Fibroblast of lung (primary cell): ENCODE results near the gene ARL6. TPM values are rescaled to one million over a fixed set of nuclear protein-coding genes. Genes with fewer than 3 reads are reported as not detected.

Source experiments
- DNase-seq, 2 donors: peaks; one replicate each; pipeline versions ENCODE4 v3.0.0 to v3.0.0-alpha.2; 2010; ENCODE audit warnings: low read depth in 2 of 2
- H2AFZ ChIP-seq: 2 replicates; pipeline ENCODE4 v1.5.1; 2012; ENCODE audit warnings: low read length, control low read depth, inconsistent platforms
- H3K27ac ChIP-seq: 2 replicates; pipeline ENCODE4 v1.5.1; 2011; ENCODE audit warnings: low read length, control low read depth; ENCODE audit not compliant: insufficient read depth
- H3K27me3 ChIP-seq: 2 replicates; pipeline ENCODE4 v1.5.1; 2011; ENCODE audit warnings: mild to moderate bottlenecking, low read length; ENCODE audit not compliant: control insufficient read depth, insufficient read depth
- H3K36me3 ChIP-seq: 2 replicates; pipeline ENCODE4 v1.5.1; 2011; ENCODE audit warnings: low read length; ENCODE audit not compliant: control insufficient read depth, insufficient read depth
- H3K4me1 ChIP-seq: 2 replicates; pipeline ENCODE4 v1.5.1; 2011; ENCODE audit warnings: low read length; ENCODE audit not compliant: control insufficient read depth, insufficient read depth; ENCODE audit errors: extremely low read depth
- H3K4me2 ChIP-seq: 2 replicates; pipeline ENCODE4 v1.5.1; 2011; ENCODE audit warnings: low read length, control low read depth; ENCODE audit not compliant: insufficient read depth; ENCODE audit errors: extremely low read depth
- H3K4me3 ChIP-seq, 4 experiments: fragments of 200-600 bp in 1 of 4; sonication (generic) in 1 of 4; replicated peaks in 1 of 4; 2 replicates each; pipeline ENCODE4 v1.5.1; 2011 to 2016; ENCODE audit warnings: low read length in 4 of 4, low read depth in 3 of 4, mild to moderate bottlenecking in 3 of 4, control low read depth in 2 of 4, inconsistent platforms in 1 of 4, mixed read lengths in 1 of 4; ENCODE audit not compliant: insufficient read depth in 1 of 4; ENCODE audit errors: control extremely low read depth in 1 of 4
- H3K79me2 ChIP-seq: 2 replicates; pipeline ENCODE4 v1.5.1; 2012; ENCODE audit warnings: mild to moderate bottlenecking, low read length, inconsistent platforms; ENCODE audit not compliant: control insufficient read depth, insufficient read depth
- H3K9ac ChIP-seq: 2 replicates; pipeline ENCODE4 v1.5.1; 2011; ENCODE audit warnings: mild to moderate bottlenecking, low read length, control low read depth; ENCODE audit not compliant: insufficient read depth
- H3K9me3 ChIP-seq: 2 replicates; pipeline ENCODE4 v1.5.1; 2012; ENCODE audit warnings: low read depth, low read length; ENCODE audit not compliant: control insufficient read depth, insufficient read depth
- H4K20me1 ChIP-seq: 2 replicates; pipeline ENCODE4 v1.5.1; 2011; ENCODE audit warnings: low read length; ENCODE audit not compliant: control insufficient read depth, insufficient read depth; ENCODE audit errors: extremely low read depth
- EZH2 ChIP-seq: IDR thresholded peaks from 2 replicates; pipeline ENCODE4 v1.5.1; 2012; ENCODE audit warnings: low read length, control low read depth, mild to moderate bottlenecking; ENCODE audit errors: missing control alignments
- polyA plus RNA-seq, 2 donors: library from polyadenylated mRNA; depleted of rRNA in 1 of 2; stranded (reverse) in 1 of 2; unstranded in 1 of 2; fragments of >200 nt; gene quantifications; 2 replicates each; pipeline ENCODE4 v1.2.1, GENCODE V29; 2011 to 2012; ENCODE audit warnings: missing spikeins in 1 of 2
- total RNA-seq: library from RNA; depleted of rRNA; stranded (reverse); fragments of >200 nt; gene quantifications from 2 replicates; pipeline ENCODE4 v1.2.1, GENCODE V29; 2014
- TF ChIP-seq, protein P1 (sequence below), 2 donors: IDR thresholded peaks in 1 of 2; conservative IDR thresholded peaks in 1 of 2; 1 replicate in 1 of 2; 2 replicates in 1 of 2; pipeline ENCODE4 v1.5.1; 2011 to 2012; ENCODE audit warnings: low read length in 2 of 2, control low read depth in 1 of 2, inconsistent platforms in 1 of 2, low read depth in 1 of 2, mild to moderate bottlenecking in 1 of 2

Gene ARL6
- total and polyA plus RNA-seq, 2 donors (not counting 1 experiment from before 2014, with no cell fraction given): 5.2 to 6.1 TPM

DNA sequence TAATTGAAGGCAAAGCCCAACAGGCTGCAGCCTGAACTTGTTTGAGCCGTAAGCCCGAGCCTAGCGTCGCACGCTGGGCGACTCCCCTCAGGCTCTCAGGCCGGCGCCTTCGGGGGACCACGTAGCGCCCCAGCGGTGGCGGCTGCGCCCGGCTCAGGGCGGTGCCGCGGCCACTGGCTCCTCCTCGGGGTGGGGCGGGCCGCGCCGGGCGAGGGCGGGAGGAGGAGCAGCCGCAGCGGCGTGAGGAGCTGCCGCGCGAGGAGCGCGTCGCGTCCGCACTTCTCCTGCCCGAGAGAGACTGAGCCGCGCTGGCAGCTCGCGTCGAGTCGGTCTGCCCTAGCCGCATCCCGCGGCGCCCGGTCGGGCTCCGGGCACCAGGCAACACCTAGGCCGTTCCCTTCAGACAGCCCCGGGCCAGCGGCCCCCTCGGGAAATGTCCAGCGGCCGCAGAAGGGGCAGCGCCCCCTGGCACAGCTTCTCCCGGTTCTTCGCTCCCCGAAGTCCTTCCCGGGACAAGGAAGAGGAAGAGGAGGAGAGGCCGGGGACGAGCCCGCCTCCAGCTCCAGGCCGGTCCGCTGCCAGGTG lies 57.3 kb downstream of the ARL6 start, which contains the start of gene CRYBG3:
Gene CRYBG3 (plus strand): TSS at position 238 of the 585 bp plus-strand sequence. CDS start 196 bp downstream, at position 434.
- Histone ChIP-seq H3K4me3 (peak within 1 kb of the TSS; percentile 71 to 97 (median 89)), H3K27ac (peak within 1 kb of the TSS; percentile 85), H3K9me3 (no peaks in the 10 kb centered on the region), H3K36me3 (no peaks in the 10 kb centered on the region), H3K79me2 (peaks cover 14% of the 10 kb centered on the region), H3K4me1 (no peaks in the 10 kb centered on the region), H4K20me1 (no peaks in the 10 kb centered on the region), H3K27me3 (no peaks in the 10 kb centered on the region), H2AFZ (peak within 1 kb of the TSS; percentile 96), H3K4me2 (peak within 1 kb of the TSS; percentile 96), H3K9ac (peak within 1 kb of the TSS; percentile 89)
- no peak for TF ChIP-seq EZH2
- TF ChIP-seq, protein P1, sequence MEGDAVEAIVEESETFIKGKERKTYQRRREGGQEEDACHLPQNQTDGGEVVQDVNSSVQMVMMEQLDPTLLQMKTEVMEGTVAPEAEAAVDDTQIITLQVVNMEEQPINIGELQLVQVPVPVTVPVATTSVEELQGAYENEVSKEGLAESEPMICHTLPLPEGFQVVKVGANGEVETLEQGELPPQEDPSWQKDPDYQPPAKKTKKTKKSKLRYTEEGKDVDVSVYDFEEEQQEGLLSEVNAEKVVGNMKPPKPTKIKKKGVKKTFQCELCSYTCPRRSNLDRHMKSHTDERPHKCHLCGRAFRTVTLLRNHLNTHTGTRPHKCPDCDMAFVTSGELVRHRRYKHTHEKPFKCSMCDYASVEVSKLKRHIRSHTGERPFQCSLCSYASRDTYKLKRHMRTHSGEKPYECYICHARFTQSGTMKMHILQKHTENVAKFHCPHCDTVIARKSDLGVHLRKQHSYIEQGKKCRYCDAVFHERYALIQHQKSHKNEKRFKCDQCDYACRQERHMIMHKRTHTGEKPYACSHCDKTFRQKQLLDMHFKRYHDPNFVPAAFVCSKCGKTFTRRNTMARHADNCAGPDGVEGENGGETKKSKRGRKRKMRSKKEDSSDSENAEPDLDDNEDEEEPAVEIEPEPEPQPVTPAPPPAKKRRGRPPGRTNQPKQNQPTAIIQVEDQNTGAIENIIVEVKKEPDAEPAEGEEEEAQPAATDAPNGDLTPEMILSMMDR (conservative IDR thresholded peaks at IDR 0.05 in 1 of 2, IDR thresholded peaks at IDR 0.05 in 1 of 2; ENCODE audit: low read depth in 1 of 2, low read length in 2 of 2): peak; percentile 35 to 48
- DNase-seq: peak; percentile 74 to 81

DNA sequence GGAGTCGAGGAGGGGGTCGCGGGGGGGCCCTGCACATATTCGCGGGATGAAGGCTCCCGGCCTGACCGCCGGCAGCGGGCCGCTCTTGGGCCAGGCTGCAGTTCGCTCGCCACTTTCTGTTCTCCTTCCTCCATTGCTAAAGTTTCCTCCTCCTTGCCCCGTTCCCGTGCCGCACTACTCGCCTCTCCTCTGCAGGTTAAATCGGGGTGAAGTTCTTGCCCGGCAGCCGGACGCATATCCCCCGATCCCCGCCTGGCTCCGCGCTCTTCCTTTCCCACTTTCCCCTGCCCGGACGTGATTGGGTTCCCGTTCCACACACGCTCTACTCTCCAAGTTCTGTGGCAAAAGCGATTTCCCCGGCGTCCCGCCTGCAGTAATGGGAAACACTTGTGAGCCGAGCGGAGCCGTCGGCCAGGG lies 57.8 kb downstream of the ARL6 start:
- peak; percentile 61 to 72 for DNase-seq

More for the DNA sequence above, 57.8 kb downstream of the ARL6 start:
- Histone ChIP-seq H3K4me2 (peak overlapping the region; percentile 96), H3K36me3 (no peaks in the 10 kb centered on the region), H2AFZ (peak overlapping the region; percentile 91), H3K4me3 (peak overlapping the region; percentile 71 to 97 (median 89)), H3K4me1 (no peaks in the 10 kb centered on the region), H3K9me3 (no peaks in the 10 kb centered on the region), H3K79me2 (peaks cover 14% of the 10 kb centered on the region), H4K20me1 (no peaks in the 10 kb centered on the region), H3K9ac (peak overlapping the region; percentile 89), H3K27me3 (no peaks in the 10 kb centered on the region), H3K27ac (peak overlapping the region; percentile 85)
- TF ChIP-seq EZH2: no peak
- TF ChIP-seq, protein P1 (conservative IDR thresholded peaks at IDR 0.05 in 1 of 2, IDR thresholded peaks at IDR 0.05 in 1 of 2; ENCODE audit: low read depth in 1 of 2, low read length in 2 of 2): no peak
